ENCODE measurements around the gene AHCYL1.
"Not testable (repeated sequence)": the region's sequence is repeated elsewhere in the genome, so short reads cannot be mapped to it uniquely, and the experiment has no call there.

AHCYL1 gene

GRCh38 chr1:109984456-109985246 lies at the start of gene AHCYL1:
AHCYL1 (plus strand) TSS chr1:109984765; CDS start chr1:109985053, 288 bp downstream.
- peak; percentile 99 for DNase-seq (ENCODE audit: low read depth in 2 of 2)

GRCh38 chr1:109935451-109935900 lies 49.1 kb upstream of the AHCYL1 start:
- DNase-seq (ENCODE audit: low read depth in 2 of 2), result no peak

- DNase-seq (ENCODE audit: low read depth in 2 of 2), result no peak
Observed at GRCh38 chr1:109937738-109938137, 46.8 kb upstream of the AHCYL1 start.

DNA sequence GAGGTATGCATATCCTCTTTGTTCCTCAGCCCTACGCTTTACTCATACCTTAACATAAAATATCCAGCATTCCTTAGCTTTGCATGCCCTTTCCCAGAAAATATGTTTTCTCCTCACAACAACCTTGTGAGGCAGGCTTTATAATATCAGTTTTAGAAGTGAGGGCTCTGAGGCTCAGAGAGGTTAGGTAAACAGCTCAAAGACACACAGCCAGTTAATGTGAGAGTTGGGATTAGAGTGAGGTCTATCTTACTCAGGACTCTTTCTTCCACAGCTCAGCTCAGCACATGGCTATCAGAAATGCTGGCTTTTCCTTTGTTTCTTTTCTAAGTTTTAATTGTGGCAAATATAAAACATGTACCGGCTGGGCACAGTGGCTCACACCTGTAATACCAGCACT lies 46.0 kb upstream of the AHCYL1 start:
- DNase-seq (ENCODE audit: low read depth in 2 of 2), result no peak

DNA sequence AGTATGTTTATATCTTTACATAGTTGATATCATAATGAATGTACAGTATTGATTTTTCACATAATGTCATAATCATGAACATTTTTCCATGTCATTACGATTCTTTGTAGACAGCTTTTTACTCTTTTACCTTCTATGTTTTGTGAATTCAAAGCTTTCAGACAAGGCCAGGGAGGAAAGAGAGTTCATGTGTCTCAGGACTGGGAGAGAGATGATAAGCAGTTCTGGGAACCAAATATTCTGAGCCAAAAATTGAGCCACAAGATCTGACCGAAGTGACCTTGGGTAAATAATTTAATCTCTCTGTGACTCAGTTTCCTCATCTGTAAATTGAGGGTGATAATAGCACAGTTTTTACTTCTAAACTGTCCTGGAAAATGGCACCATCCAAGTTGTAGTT lies 42.1 kb upstream of the AHCYL1 start:
- DNase-seq (ENCODE audit: low read depth in 2 of 2), result no peak

- DNase-seq (ENCODE audit: low read depth in 2 of 2), result no peak
Observed at GRCh38 chr1:109944541-109944940, 40.0 kb upstream of the AHCYL1 start.

- no peak for DNase-seq (ENCODE audit: low read depth in 2 of 2)
Observed at GRCh38 chr1:109946511-109946910, 38.1 kb upstream of the AHCYL1 start.

GRCh38 chr1:109947582-109948284 lies 36.8 kb upstream of the AHCYL1 start:
- no peak for DNase-seq (ENCODE audit: low read depth in 2 of 2)

- DNase-seq (ENCODE audit: low read depth in 2 of 2), result no peak
Observed at GRCh38 chr1:109948285-109948630, 36.3 kb upstream of the AHCYL1 start.

DNA sequence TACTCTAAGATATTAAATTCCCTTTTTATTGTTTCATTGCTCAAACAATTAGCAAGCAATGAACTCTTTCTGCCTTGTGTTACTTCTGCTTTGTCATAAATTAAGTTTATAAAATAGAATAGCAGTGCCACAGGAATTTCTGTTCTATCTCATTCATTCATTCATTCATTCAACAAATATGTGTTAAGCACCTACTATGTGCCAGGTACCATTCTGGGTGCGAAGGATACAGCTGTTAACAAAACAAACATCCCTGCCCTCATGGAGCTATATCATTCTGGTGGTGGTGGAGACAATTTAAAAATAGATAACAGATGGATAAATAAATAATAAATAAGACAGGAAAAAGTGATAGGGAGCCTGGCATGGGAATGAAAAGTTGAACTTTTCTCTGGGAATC lies 34.5 kb upstream of the AHCYL1 start:
- no peak for DNase-seq (ENCODE audit: low read depth in 2 of 2)

DNA sequence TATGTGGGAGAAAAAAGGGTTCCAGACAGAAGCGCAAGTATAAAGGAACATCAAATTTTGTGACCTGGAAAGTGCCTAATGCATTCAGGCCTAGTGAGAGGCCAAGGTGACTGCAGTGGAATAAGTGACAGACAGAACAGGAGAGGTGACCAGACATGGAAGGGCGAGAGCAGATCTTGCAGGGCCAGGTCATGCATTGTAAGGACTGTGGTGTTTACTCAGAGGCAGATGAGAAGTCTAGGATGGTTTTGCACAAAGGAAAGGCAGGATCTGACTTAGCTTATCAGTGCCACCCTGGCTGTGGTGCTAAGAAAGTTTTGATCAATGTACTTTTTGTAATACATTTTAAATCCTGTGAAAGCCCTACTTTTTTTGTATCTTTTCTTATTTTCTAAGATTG lies 34.1 kb upstream of the AHCYL1 start:
- no peak for DNase-seq (ENCODE audit: low read depth in 2 of 2)

DNA sequence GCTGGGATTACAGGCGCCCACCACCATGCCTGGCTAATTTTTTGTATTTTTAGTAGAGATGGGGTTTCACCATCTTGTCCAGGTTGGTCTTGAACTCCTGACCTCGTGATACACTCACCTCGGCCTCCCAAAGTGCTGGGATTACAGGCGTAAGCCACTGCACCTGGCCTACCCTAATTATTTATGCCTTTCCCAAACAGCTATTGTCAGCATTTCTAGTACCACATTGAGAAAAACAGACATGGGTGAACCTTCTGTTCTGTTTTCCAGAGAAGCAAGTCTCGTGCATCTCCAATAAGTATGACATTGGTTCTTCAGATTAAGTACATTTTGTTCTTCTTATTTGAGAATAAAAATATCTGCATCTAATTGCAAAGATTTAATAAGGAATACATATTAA lies 33.1 kb upstream of the AHCYL1 start:
- DNase-seq (ENCODE audit: low read depth in 2 of 2), result not testable (repeated sequence)

- DNase-seq (ENCODE audit: low read depth in 2 of 2), result no peak
Observed at GRCh38 chr1:109954041-109954512, 30.5 kb upstream of the AHCYL1 start.

- no peak for DNase-seq (ENCODE audit: low read depth in 2 of 2)
Observed at GRCh38 chr1:109959632-109959973, 25.0 kb upstream of the AHCYL1 start.

DNA sequence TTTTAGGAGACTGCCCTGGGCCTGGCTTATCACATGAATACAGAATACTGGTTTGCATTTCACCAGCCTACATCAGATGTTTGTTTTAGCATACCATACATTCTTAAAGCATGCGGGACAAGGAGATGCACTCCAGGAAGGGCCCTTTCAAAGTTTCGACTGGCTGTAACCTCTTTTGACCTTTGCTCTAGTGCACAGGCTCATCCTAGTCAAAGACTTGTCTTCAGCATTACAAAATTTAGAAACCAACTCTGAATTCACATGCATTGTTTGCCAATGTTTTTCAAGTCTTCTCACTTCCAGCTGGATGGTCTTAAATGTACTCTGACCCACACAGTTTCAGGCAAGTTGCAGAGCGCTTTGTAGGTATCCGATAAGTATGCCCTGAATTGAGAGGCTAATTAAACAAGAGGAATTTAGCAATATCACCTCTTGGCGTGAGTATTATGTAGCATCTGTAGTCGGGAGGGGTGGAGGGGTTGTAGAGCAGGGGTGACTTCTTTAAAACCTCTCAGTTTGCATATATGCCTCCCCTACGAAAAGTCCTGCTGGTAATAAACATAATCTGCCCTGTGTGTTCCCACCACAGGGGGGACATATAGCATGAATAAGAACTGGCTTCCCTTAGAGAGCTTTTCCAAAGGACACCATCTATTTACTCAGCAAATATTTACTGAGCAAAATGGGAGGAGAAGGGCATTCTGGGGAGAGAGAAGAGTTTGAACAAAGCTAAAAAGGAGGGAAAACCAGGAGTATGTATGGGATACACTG lies 24.4 kb upstream of the AHCYL1 start:
- no peak for DNase-seq (ENCODE audit: low read depth in 2 of 2)

GRCh38 chr1:109960745-109961094 lies 23.8 kb upstream of the AHCYL1 start:
- DNase-seq (ENCODE audit: low read depth in 2 of 2), result no peak

GRCh38 chr1:109963864-109964263 lies 20.7 kb upstream of the AHCYL1 start:
- DNase-seq (ENCODE audit: low read depth in 2 of 2), result no peak

GRCh38 chr1:109969146-109969829 lies 15.3 kb upstream of the AHCYL1 start:
- no peak for DNase-seq (ENCODE audit: low read depth in 2 of 2)

DNA sequence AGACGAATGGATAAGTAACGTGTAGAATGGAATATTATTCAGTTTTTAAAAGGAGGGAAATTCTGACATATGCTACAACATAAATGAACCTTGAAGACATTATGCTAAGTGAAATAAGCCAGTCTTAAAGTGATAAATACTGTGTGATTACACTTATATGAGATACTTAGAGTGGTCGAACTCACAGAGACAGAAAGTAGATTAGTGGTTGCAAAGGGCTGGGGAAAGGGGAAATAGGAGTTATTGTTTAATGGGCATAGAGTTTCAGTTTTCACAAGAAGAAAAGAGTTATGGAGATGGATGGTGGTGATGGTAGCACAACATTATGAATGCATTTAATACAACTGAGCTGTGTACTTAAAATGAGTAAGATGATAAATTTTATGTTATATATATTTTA lies 14.7 kb upstream of the AHCYL1 start:
- no peak for DNase-seq (ENCODE audit: low read depth in 2 of 2)

DNA sequence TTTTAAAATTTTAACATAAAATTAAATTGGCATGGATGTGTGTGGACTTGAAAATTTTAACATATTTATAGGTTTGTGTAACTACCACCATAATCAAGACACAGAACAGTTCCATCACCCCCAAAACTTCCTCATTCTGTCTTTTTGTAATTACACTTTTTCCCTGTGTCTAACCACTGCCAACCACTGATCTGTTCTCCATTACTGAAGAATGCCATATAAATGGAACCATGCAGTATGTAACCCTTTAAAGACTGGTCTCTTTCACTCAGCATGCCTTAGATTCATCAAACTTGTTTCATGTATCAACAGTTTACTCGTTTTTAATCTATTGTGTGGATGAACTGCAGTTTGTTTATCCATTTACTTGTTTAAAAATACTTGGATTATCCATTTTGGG lies 13.0 kb upstream of the AHCYL1 start:
- no peak for DNase-seq (ENCODE audit: low read depth in 2 of 2)

- no peak for DNase-seq (ENCODE audit: low read depth in 2 of 2)
Observed at GRCh38 chr1:109974191-109974590, 10.4 kb upstream of the AHCYL1 start.

DNA sequence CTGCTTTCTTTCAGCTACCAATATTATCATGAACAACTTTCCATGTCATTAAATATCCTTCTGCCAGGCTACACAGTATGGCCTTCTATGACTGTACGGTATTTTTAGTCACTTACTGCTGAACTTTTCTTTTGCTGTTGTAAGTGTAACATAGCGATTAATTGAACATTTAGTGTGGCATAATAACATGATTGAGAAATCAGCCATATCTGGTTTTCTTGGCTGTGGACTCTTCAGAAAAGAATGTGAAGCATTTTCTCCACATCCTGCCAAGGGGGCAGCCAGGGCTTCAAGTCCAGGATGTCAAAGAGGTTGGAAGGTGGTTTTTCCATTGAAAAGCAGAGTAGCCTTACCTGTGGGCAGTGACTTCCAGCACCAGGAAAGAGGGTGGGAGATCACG lies 8.8 kb upstream of the AHCYL1 start:
- DNase-seq (ENCODE audit: low read depth in 2 of 2), result no peak
